Activated naive CD4-positive, alpha-beta T cell (primary cell): ENCODE data around the gene CUL7.
"Not testable (repeated sequence)": the region's sequence is repeated elsewhere in the genome, so short reads cannot be mapped to it uniquely, and the experiment has no call there.

Experiments used
- DNase-seq, 4 experiments: peaks; one replicate each; lab custom pipeline; 2025; lab: John Stamatoyannopoulos, UW

CUL7 gene

GRCh38 chr6:43014434-43014909 is 39.2 kb downstream of the CUL7 start:
- no peak for DNase-seq

- DNase-seq = peak; percentile 92 to 96 (median 92)
Observed at GRCh38 chr6:43013843-43014433, 39.7 kb downstream of the CUL7 start, which contains the start of the genes KLHDC3 and MEA1. KLHDC3 (plus strand) TSS chr6:43014249; CDS start chr6:43017193, 2,944 bp downstream. MEA1 (minus strand) TSS chr6:43013946; CDS start chr6:43013813, 133 bp downstream.

GRCh38 chr6:43013097-43013842 is 40.4 kb downstream of the CUL7 start:
- no peak for DNase-seq

GRCh38 chr6:43012364-43012763 is 41.3 kb downstream of the CUL7 start:
- DNase-seq = no peak

- DNase-seq = no peak
Observed at GRCh38 chr6:43011207-43011606, 42.4 kb downstream of the CUL7 start.

GRCh38 chr6:43009124-43009523 is 44.5 kb downstream of the CUL7 start:
- peak in 1 of 4 experiments; percentile 21 for DNase-seq

- no peak for DNase-seq
Observed at GRCh38 chr6:43007126-43007525, 46.5 kb downstream of the CUL7 start.

GRCh38 chr6:43006251-43006650 is 47.4 kb downstream of the CUL7 start:
- DNase-seq = no peak

- DNase-seq = no peak
Observed at GRCh38 chr6:43005844-43006243, 47.8 kb downstream of the CUL7 start.

- no peak for DNase-seq
Observed at GRCh38 chr6:43001843-43002242, 51.8 kb downstream of the CUL7 start.

- not testable (repeated sequence) for DNase-seq
Observed at GRCh38 chr6:42998205-42998604, 55.4 kb downstream of the CUL7 start.

GRCh38 chr6:42996513-42996912 is 57.1 kb downstream of the CUL7 start:
- no peak for DNase-seq

GRCh38 chr6:42993445-42993844 is 60.2 kb downstream of the CUL7 start:
- no peak for DNase-seq

- DNase-seq = no peak
Observed at GRCh38 chr6:42989923-42990322, 63.7 kb downstream of the CUL7 start.

GRCh38 chr6:42988486-42989020 is 65.1 kb downstream of the CUL7 start:
- DNase-seq = no peak
